ENCODE measurements around the gene C12orf57.

C12orf57 gene

DNA sequence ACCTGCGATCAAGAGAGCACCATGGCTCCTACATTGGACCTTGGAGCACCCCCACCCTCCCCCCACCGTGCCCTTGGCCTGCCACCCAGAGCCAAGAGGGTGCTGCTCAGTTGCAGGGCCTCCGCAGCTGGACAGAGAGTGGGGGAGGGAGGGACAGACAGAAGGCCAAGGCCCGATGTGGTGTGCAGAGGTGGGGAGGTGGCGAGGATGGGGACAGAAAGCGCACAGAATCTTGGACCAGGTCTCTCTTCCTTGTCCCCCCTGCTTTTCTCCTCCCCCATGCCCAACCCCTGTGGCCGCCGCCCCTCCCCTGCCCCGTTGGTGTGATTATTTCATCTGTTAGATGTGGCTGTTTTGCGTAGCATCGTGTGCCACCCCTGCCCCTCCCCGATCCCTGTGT, 2.0 kb upstream of the C12orf57 start:
- TF ChIP-seq, protein P1, sequence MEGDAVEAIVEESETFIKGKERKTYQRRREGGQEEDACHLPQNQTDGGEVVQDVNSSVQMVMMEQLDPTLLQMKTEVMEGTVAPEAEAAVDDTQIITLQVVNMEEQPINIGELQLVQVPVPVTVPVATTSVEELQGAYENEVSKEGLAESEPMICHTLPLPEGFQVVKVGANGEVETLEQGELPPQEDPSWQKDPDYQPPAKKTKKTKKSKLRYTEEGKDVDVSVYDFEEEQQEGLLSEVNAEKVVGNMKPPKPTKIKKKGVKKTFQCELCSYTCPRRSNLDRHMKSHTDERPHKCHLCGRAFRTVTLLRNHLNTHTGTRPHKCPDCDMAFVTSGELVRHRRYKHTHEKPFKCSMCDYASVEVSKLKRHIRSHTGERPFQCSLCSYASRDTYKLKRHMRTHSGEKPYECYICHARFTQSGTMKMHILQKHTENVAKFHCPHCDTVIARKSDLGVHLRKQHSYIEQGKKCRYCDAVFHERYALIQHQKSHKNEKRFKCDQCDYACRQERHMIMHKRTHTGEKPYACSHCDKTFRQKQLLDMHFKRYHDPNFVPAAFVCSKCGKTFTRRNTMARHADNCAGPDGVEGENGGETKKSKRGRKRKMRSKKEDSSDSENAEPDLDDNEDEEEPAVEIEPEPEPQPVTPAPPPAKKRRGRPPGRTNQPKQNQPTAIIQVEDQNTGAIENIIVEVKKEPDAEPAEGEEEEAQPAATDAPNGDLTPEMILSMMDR (IDR thresholded peaks at IDR 0.05): no peak
- TF ChIP-seq ZFX (IDR thresholded peaks at IDR 0.05; ENCODE audit: borderline replicate concordance): no peak
- peak overlapping the region; percentile 100 for H3K27ac ChIP-seq

DNA sequence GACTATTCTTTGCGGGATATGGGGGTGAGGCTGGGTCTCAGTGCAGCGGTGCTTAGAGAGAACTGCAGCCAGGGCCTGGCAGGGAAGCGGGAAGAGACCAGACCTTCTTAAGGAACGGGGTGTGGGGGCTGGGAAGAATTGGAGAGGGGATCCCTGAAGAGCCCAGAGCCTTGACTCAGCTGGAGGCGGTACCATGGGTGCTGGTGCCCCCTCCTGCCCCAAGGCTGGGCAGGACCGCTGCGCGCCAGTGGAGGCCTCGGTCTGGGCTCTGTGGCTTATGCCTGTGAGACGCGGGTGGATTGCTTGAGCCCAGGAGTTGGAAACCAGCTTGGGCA, 1.5 kb upstream of the C12orf57 start:
- peak overlapping the region; percentile 100 for H3K27ac ChIP-seq
- TF ChIP-seq, protein P1 (IDR thresholded peaks at IDR 0.05): no peak
- no peak for TF ChIP-seq ZFX (IDR thresholded peaks at IDR 0.05; ENCODE audit: borderline replicate concordance)

DNA sequence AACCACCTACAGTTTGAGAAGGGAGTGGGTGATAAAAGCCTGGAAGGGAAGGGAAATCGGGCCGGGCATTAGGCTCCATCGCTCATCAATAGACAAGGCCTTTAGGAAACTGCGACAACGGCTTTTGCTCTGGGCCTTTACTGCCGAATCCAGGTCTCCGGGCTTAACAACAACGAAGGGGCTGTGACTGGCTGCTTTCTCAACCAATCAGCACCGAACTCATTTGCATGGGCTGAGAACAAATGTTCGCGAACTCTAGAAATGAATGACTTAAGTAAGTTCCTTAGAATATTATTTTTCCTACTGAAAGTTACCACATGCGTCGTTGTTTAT, 467 bp upstream of the C12orf57 start:
- H3K27ac ChIP-seq: peak overlapping the region; percentile 100
- no peak for TF ChIP-seq ZFX (IDR thresholded peaks at IDR 0.05; ENCODE audit: borderline replicate concordance)
- TF ChIP-seq, protein P1 (IDR thresholded peaks at IDR 0.05): no peak

DNA sequence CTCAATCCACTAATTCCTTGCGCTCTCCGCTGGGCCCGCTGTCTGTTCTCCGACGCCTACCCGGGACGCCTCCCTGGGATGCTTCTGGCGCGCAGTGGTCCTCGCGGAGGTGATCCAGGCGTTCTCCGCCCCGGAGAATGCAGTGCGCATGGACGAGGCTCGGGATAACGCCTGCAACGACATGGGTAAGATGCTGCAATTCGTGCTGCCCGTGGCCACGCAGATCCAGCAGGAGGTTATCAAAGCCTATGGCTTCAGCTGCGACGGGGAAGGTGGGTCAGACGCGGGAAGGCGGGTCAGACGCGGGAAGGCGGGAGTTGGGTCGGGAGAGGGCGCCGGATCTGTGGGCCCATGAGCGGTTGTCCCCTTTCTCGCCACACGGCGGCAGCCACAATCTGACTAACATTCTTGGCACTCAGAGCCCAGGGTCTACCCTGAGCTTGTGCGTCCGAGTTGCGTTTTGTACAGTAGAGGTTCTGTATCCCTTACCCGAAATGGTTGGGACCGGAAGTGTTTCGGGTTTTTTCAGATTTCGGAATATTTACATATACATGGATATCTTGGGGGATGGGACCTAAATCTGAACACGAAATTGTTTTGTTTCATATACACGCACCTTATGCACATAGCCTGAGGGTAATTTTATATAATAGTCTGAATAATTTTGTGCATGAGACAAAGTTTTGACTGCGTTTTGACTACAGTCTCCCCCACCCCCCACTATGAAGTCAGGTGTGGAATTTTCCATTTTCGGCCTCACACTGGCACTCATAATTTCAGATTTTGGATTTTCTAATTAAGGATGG, 762 bp downstream of the C12orf57 start:
- peak overlapping the region; percentile 100 for H3K27ac ChIP-seq
- no peak for TF ChIP-seq ZFX (IDR thresholded peaks at IDR 0.05; ENCODE audit: borderline replicate concordance)
- TF ChIP-seq, protein P1 (IDR thresholded peaks at IDR 0.05): peak; percentile 97

DNA sequence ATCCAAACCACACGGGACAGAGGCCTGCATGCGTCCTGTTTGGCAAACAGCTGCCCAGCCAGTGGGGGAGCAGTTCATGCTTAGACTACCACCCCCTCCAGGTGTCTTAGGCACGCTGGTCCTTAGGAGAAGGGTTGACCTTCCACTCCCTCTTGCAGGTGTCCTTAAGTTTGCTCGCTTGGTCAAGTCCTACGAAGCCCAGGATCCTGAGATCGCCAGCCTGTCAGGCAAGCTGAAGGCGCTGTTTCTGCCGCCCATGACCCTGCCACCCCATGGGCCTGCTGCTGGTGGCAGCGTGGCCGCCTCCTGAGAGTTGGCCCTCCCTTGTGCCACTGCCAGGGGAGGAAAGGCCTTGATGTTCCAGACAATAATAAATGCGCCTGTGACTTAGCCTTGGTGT, 1.8 kb downstream of the C12orf57 start:
- peak overlapping the region; percentile 100 for H3K27ac ChIP-seq
- no peak for TF ChIP-seq ZFX (IDR thresholded peaks at IDR 0.05; ENCODE audit: borderline replicate concordance)
- TF ChIP-seq, protein P1 (IDR thresholded peaks at IDR 0.05): no peak; the same call in 1 of the 2 replicates

DNA sequence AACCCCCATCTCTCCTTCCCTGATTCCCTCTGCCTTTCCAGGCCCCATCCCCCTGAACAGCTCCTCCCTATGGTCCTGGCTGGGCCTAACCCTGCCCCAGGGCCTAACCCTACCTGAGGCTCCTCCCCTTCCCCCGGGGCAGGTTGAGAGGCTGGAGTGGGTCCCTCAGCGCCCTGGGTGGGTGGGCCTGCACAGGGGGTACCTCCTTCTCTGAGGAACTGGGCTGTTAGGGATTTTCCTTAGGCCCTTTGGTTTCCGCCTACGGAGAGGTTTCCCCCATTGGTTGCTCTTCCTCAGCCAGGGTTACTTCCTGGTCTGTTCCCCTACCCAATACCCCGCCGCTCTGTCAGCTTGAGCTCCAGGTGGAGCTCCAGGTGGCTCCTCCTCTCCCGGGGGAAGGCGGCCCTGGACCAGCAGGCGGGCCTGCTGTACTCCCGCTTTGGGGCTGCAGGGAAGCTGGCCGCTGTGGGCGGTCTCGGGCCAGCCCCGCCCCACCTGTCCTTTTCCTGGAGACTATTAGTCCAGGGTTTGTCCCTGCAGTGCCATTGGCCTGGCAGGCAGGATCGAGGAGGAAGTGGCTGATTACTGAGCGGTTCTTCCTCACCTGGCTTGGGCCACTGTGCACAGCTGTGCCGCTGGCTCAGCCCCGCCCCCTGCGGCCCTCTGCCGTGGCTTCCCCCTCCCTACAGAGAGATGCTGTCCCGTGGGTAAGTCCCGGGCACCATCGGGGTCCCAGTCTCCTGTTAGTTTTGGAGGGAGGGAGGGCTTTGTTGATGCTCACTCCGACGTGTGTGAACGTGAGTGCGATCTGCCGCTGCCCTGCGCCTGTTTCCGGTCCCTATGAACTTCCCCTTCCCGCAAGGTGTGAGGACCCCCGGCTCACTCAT, 2.5 kb downstream of the C12orf57 start:
- peak overlapping the region; percentile 100 for H3K27ac ChIP-seq
- TF ChIP-seq ZFX (IDR thresholded peaks at IDR 0.05; ENCODE audit: borderline replicate concordance): no peak
- TF ChIP-seq, protein P1 (IDR thresholded peaks at IDR 0.05): 0 out of 2 replicates have a peak, but pooled peaks have one; percentile 5
